Small intestine (tissue), 7 donors: ENCODE measurements around the gene LRCH4. TPM values are rescaled to one million over a fixed set of nuclear protein-coding genes. Genes with fewer than 3 reads are reported as not detected.
"Not testable (repeated sequence)": the region's sequence is repeated elsewhere in the genome, so short reads cannot be mapped to it uniquely, and the experiment has no call there.

ENCODE experiments used
- DNase-seq, 2 donors: peaks; one replicate each; pipeline versions ENCODE4 v3.0.0 to v3.0.0-alpha.2; 2013
- FAIRE-seq: peaks from 2 replicates; lab custom pipeline; 2012; peaks lifted over from hg19 to GRCh38; lab: Jason Lieb, UNC
- H3K27ac ChIP-seq, 3 donors: one replicate each; pipeline ENCODE4 v1.5.1; 2013; ENCODE audit warnings: low read length in 2 of 3, mild to moderate bottlenecking in 2 of 3, control low read depth in 1 of 3, inconsistent platforms in 1 of 3, low read depth in 1 of 3, moderate library complexity in 1 of 3
- H3K27me3 ChIP-seq, 3 donors: one replicate each; pipeline ENCODE4 v1.6.1; 2013; ENCODE audit warnings: low read length in 3 of 3, inconsistent platforms in 1 of 3; ENCODE audit not compliant: control insufficient read depth in 3 of 3, insufficient read depth in 3 of 3
- H3K36me3 ChIP-seq, 3 donors: one replicate each; pipeline ENCODE4 v1.6.1; 2013; ENCODE audit warnings: low read length in 3 of 3, inconsistent platforms in 1 of 3, low read depth in 1 of 3, mild to moderate bottlenecking in 1 of 3, moderate library complexity in 1 of 3; ENCODE audit not compliant: control insufficient read depth in 3 of 3, insufficient read depth in 2 of 3
- H3K4me1 ChIP-seq, 3 donors: one replicate each; pipeline ENCODE4 v1.6.1; 2013; ENCODE audit warnings: low read length in 2 of 3, inconsistent platforms in 1 of 3, low read depth in 1 of 3, mild to moderate bottlenecking in 1 of 3, moderate library complexity in 1 of 3; ENCODE audit not compliant: control insufficient read depth in 3 of 3, insufficient read depth in 2 of 3
- H3K4me3 ChIP-seq, 3 donors: one replicate each; pipeline ENCODE4 v1.5.1; 2013; ENCODE audit warnings: low read length in 3 of 3, control low read depth in 1 of 3, inconsistent platforms in 1 of 3, low read depth in 1 of 3, mild to moderate bottlenecking in 1 of 3, moderate library complexity in 1 of 3
- H3K9me3 ChIP-seq, 2 donors: one replicate each; pipeline ENCODE4 v1.6.1; 2013; ENCODE audit warnings: low read depth in 1 of 2, low read length in 1 of 2; ENCODE audit not compliant: control insufficient read depth in 2 of 2, insufficient read depth in 1 of 2
- WGBS, 3 donors: extraction: QIAGEN DNeasy Blood & Tissue Kit; methylation state at CpG; one replicate each; pipeline ENCODE4 v1.1.7; 2013; 5-methylcytosine and 5-hydroxymethylcytosine counted together
- polyA plus RNA-seq, 4 donors: library from polyadenylated mRNA; stranded (reverse) in 3 of 4; unstranded in 1 of 4; fragments of 200-250 nt in 3 of 4; fragments of 120-200 nt in 1 of 4; gene quantifications; one replicate each; pipeline versions ENCODE4 v1.2.1 to v1.2.3, GENCODE V29; 2013
- donor health status: healthy with polysubstance abuse.
- donor health status: control.
- donor health status: control.
- donor health status: Bipolar disorder and iron deficiency.
- donor health status: healthy.

The LRCH4 gene
- polyA plus RNA-seq, 4 donors, result 33.4 to 111 (median 55.1) TPM

- 20 to 23% (median 22%) methylated on average over 36 of the region's 36 CpGs for WGBS, 3 donors
- FAIRE-seq (no peak), DNase-seq (peak; percentile 50 to 74)
- Histone ChIP-seq H3K27me3 (no peaks in the 10 kb centered on the region), H3K9me3 (no peaks in the 10 kb centered on the region), H3K27ac (peak overlapping the region in 1 of 3 donors; percentile 26), H3K36me3 (peaks cover 0 to 49% (median 0%) of the 10 kb centered on the region in 3 donors), H3K4me3 (peak overlapping the region in 2 of 3 donors; percentile 12 to 33), H3K4me1 (peaks cover 3 to 36% (median 14%) of the 10 kb centered on the region in 3 donors)
Observed at GRCh38 chr7:100568896-100569844, 16.8 kb downstream of the LRCH4 start.

GRCh38 chr7:100568176-100568895 is 17.6 kb downstream of the LRCH4 start:
- 46 to 68% (median 56%) methylated on average over 9 to 11 of the region's 11 CpGs for WGBS, 3 donors
- FAIRE-seq (no peak), DNase-seq (peak; percentile 55 to 81)
- Histone ChIP-seq H3K27ac (no peak overlapping the region), H3K36me3 (peaks cover 0 to 52% (median 0%) of the 10 kb centered on the region in 3 donors), H3K27me3 (no peaks in the 10 kb centered on the region), H3K4me1 (peaks cover 3 to 36% (median 14%) of the 10 kb centered on the region in 3 donors), H3K4me3 (no peak overlapping the region), H3K9me3 (no peaks in the 10 kb centered on the region)

- no peaks in the 10 kb centered on the region for H3K9me3 ChIP-seq
- peaks cover 0 to 52% (median 4%) of the 10 kb centered on the region in 3 donors for H3K36me3 ChIP-seq
- FAIRE-seq (no peak), DNase-seq (no peak)
- peak overlapping the region in 1 of 3 donors; percentile 12 for H3K27ac ChIP-seq
- 28 to 43% (median 37%) methylated on average over 3 of the region's 3 CpGs for WGBS, 3 donors
- no peak overlapping the region for H3K4me3 ChIP-seq
- peaks cover 3 to 36% (median 14%) of the 10 kb centered on the region in 3 donors for H3K4me1 ChIP-seq
- H3K27me3 ChIP-seq, result no peaks in the 10 kb centered on the region
Observed at GRCh38 chr7:100567751-100568175, 18.2 kb downstream of the LRCH4 start.

GRCh38 chr7:100567031-100567730 is 18.7 kb downstream of the LRCH4 start:
- Histone ChIP-seq H3K27me3 (no peaks in the 10 kb centered on the region), H3K27ac (no peak overlapping the region), H3K4me1 (peaks cover 3 to 36% (median 14%) of the 10 kb centered on the region in 3 donors), H3K4me3 (no peak overlapping the region), H3K9me3 (no peaks in the 10 kb centered on the region), H3K36me3 (peaks cover 0 to 53% (median 4%) of the 10 kb centered on the region in 3 donors)
- DNase-seq (no peak), FAIRE-seq (no peak)
- WGBS, 3 donors, result 73 to 79% (median 78%) methylated on average over 12 of the region's 12 CpGs

GRCh38 chr7:100566018-100566531 is 19.9 kb downstream of the LRCH4 start:
- Histone ChIP-seq H3K27ac (no peak overlapping the region), H3K27me3 (no peaks in the 10 kb centered on the region), H3K4me1 (peaks cover 3 to 34% (median 14%) of the 10 kb centered on the region in 3 donors), H3K9me3 (no peaks in the 10 kb centered on the region), H3K4me3 (no peak overlapping the region), H3K36me3 (peaks cover 0 to 60% (median 4%) of the 10 kb centered on the region in 3 donors)
- no peak for DNase-seq
- no peak for FAIRE-seq
- WGBS, 3 donors, result 82 to 87% (median 83%) methylated on average over 6 of the region's 6 CpGs

GRCh38 chr7:100565133-100565571 is 20.8 kb downstream of the LRCH4 start:
- H3K4me3 ChIP-seq, result no peak overlapping the region
- peaks cover 0 to 66% (median 4%) of the 10 kb centered on the region in 3 donors for H3K36me3 ChIP-seq
- no peak overlapping the region for H3K27ac ChIP-seq
- FAIRE-seq (no peak), DNase-seq (no peak)
- no peaks in the 10 kb centered on the region for H3K27me3 ChIP-seq
- H3K9me3 ChIP-seq, result no peaks in the 10 kb centered on the region
- 94 to 96% (median 95%) methylated on average over 11 of the region's 11 CpGs for WGBS, 3 donors
- H3K4me1 ChIP-seq, result peaks cover 3 to 25% (median 14%) of the 10 kb centered on the region in 3 donors

GRCh38 chr7:100564405-100564804 is 21.5 kb downstream of the LRCH4 start:
- not testable (repeated sequence) for H3K27ac ChIP-seq, DNase-seq, FAIRE-seq, H3K27me3 ChIP-seq, H3K9me3 ChIP-seq, H3K4me3 ChIP-seq
- Histone ChIP-seq H3K36me3 (peaks cover 0 to 70% (median 4%) of the 10 kb centered on the region in 3 donors), H3K4me1 (peaks cover 3 to 20% (median 14%) of the 10 kb centered on the region in 3 donors)
- WGBS, 3 donors, result 86 to 93% (median 92%) methylated on average over 5 to 6 of the region's 6 CpGs
